Keratinocyte (primary cell): ENCODE results near the gene NDRG2. TPM values are rescaled to one million over a fixed set of nuclear protein-coding genes. Genes with fewer than 3 reads are reported as not detected.

Experiments
- DNase-seq: peaks from one replicate; pipeline ENCODE4 v3.0.0-alpha.2; 2011; ENCODE audit warnings: low read depth, missing footprints, low spot score
- FAIRE-seq: peaks from 2 replicates; lab custom pipeline; 2011; peaks lifted over from hg19 to GRCh38; lab: Jason Lieb, UNC
- H2AFZ ChIP-seq: 2 replicates; pipeline ENCODE4 v1.6.0; 2012; ENCODE audit warnings: low read length, control low read depth, inconsistent platforms; ENCODE audit not compliant: control insufficient read depth
- H3K27ac ChIP-seq: 2 replicates; pipeline ENCODE4 v1.5.1; 2011; ENCODE audit warnings: low read length; ENCODE audit not compliant: control insufficient read depth, insufficient read depth
- H3K27me3 ChIP-seq: 3 replicates; pipeline ENCODE4 v1.6.0; 2011; ENCODE audit warnings: low read length; ENCODE audit not compliant: control insufficient read depth, insufficient read depth; ENCODE audit errors: extremely low read depth
- H3K36me3 ChIP-seq, 2 experiments: 2 replicates in 1 of 2; 3 replicates in 1 of 2; pipeline ENCODE4 v1.5.1; 2011; ENCODE audit warnings: low read length in 2 of 2, mild to moderate bottlenecking in 1 of 2; ENCODE audit not compliant: control insufficient read depth in 2 of 2, insufficient read depth in 2 of 2; ENCODE audit errors: extremely low read depth in 1 of 2
- H3K4me1 ChIP-seq: 3 replicates; pipeline ENCODE4 v1.5.1; 2011; ENCODE audit warnings: low read length; ENCODE audit not compliant: control insufficient read depth, insufficient read depth; ENCODE audit errors: extremely low read depth
- H3K4me2 ChIP-seq: 3 replicates; pipeline ENCODE4 v1.6.0; 2011; ENCODE audit warnings: low read depth, low read length; ENCODE audit not compliant: control insufficient read depth, insufficient read depth; ENCODE audit errors: extremely low read depth
- H3K4me3 ChIP-seq, 3 experiments: fragments of 200-600 bp in 1 of 3; sonication (generic) in 1 of 3; 2 replicates in 2 of 3; 3 replicates in 1 of 3; pipeline ENCODE4 v1.5.1; 2011 to 2016; ENCODE audit warnings: low read length in 3 of 3, mild to moderate bottlenecking in 3 of 3, control low read depth in 2 of 3, inconsistent platforms in 1 of 3, low read depth in 1 of 3, mixed read lengths in 1 of 3, mixed run types in 1 of 3, moderate library complexity in 1 of 3; ENCODE audit not compliant: control insufficient read depth in 2 of 3, insufficient read depth in 2 of 3; ENCODE audit errors: extremely low read depth in 1 of 3
- H3K79me2 ChIP-seq: 2 replicates; pipeline ENCODE4 v1.6.0; 2012; ENCODE audit warnings: low read length; ENCODE audit not compliant: control insufficient read depth, insufficient read depth
- H3K9ac ChIP-seq: 3 replicates; pipeline ENCODE4 v1.6.0; 2011; ENCODE audit warnings: low read length; ENCODE audit not compliant: control insufficient read depth, insufficient read depth; ENCODE audit errors: extremely low read depth
- H3K9me1 ChIP-seq: 3 replicates; pipeline ENCODE4 v1.6.0; 2011; ENCODE audit warnings: low read length; ENCODE audit not compliant: control insufficient read depth, insufficient read depth; ENCODE audit errors: extremely low read depth
- H3K9me3 ChIP-seq: 2 replicates; pipeline ENCODE4 v1.5.1; 2012; ENCODE audit warnings: low read depth, low read length; ENCODE audit not compliant: control insufficient read depth
- H4K20me1 ChIP-seq: 3 replicates; pipeline ENCODE4 v1.6.0; 2011; ENCODE audit warnings: low read length; ENCODE audit not compliant: control insufficient read depth, insufficient read depth; ENCODE audit errors: extremely low read depth
- EZH2 ChIP-seq: IDR thresholded peaks from one replicate; pipeline ENCODE4 v1.6.1; 2012; ENCODE audit warnings: inconsistent platforms, mild to moderate bottlenecking, low read length, moderate library complexity
- dilution Hi-C: fragments of 300-500 bp; cut with MboI; formaldehyde crosslinking; loops from one replicate; pipeline ENCODE4 v1.7.0; 2020; ENCODE audit warnings: low sequenced_read_pairs; ENCODE audit not compliant: extremely low pct_ligation_motif_present
- polyA plus RNA-seq, 5 experiments: library from polyadenylated mRNA; depleted of rRNA in 3 of 5; stranded (reverse) in 3 of 5; stranded (forward) in 1 of 5; unstranded in 1 of 5; fragments of >200 nt; gene quantifications; 1 replicate in 1 of 5; 2 replicates in 3 of 5; 3 replicates in 1 of 5; pipeline versions ENCODE4 v1.2.1 to v1.2.3, GENCODE V29; 2011 to 2012; ENCODE audit warnings: missing spikeins in 2 of 5, low read depth in 1 of 5, low replicate concordance in 1 of 5
- TF ChIP-seq, protein P1 (sequence below), 3 experiments: IDR thresholded peaks in 1 of 3; conservative IDR thresholded peaks in 1 of 3; optimal IDR thresholded peaks in 1 of 3; 2 replicates in 2 of 3; 3 replicates in 1 of 3; pipeline versions ENCODE3 to v1.5.1; 2011; ENCODE audit warnings: low read length in 3 of 3, mild to moderate bottlenecking in 3 of 3, moderate library complexity in 2 of 3, control low read depth in 1 of 3, inconsistent platforms in 1 of 3; ENCODE audit not compliant: insufficient read depth in 2 of 3; ENCODE audit errors: extremely low read depth in 1 of 3

The NDRG2 gene
- polyA plus RNA-seq, 1 donor (not counting 4 experiments of a cell fraction or from before 2014, with no cell fraction given), result 11.1 TPM

DNA sequence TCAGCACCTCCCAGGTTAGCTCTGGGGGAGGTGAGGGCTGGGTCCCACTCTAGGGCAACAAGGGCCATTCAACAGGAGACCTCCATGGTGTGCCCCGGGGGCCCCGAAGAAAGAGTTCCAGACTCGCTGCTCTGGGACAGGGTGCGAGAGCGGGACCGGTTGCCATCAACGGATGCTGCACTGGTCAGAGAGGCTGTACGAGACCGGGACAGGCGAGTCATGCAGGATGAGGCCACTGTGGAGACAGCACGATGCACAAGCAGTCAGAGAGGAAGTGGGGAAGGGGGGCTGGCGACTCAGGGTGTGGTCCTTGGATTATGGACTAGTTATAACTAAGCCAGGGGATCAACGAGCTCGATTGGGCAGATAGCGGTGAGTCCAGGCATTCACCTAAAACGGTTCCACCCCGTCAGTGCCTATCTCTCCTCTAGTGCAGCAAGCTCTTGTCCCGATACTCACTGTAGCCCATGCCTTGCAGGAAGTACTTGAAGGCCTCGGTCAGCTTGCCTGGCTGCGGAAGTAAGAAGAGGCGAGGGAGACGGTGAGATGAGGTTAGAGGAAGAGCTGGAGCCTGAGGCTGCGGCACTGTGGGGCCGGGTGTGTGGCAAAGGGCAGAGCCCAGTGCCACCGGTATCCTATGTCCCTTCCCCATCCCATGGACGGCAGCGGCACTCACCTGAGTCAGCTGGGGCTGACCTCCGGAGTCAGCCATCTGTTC lies 7.2 kb downstream of the NDRG2 start:
- Histone ChIP-seq H3K9ac (no peak overlapping the region), H3K79me2 (no peaks in the 10 kb centered on the region), H3K27me3 (no peaks in the 10 kb centered on the region), H2AFZ (no peak overlapping the region), H4K20me1 (no peaks in the 10 kb centered on the region), H3K4me1 (no peaks in the 10 kb centered on the region), H3K27ac (no peak overlapping the region), H3K36me3 (no peaks in the 10 kb centered on the region), H3K9me1 (no peaks in the 10 kb centered on the region), H3K4me3 (no peak overlapping the region), H3K9me3 (no peaks in the 10 kb centered on the region), H3K4me2 (no peak overlapping the region)
- no peak for DNase-seq
- FAIRE-seq, result no peak
- dilution Hi-C loops, result no loop called here
- TF ChIP-seq, protein P1, sequence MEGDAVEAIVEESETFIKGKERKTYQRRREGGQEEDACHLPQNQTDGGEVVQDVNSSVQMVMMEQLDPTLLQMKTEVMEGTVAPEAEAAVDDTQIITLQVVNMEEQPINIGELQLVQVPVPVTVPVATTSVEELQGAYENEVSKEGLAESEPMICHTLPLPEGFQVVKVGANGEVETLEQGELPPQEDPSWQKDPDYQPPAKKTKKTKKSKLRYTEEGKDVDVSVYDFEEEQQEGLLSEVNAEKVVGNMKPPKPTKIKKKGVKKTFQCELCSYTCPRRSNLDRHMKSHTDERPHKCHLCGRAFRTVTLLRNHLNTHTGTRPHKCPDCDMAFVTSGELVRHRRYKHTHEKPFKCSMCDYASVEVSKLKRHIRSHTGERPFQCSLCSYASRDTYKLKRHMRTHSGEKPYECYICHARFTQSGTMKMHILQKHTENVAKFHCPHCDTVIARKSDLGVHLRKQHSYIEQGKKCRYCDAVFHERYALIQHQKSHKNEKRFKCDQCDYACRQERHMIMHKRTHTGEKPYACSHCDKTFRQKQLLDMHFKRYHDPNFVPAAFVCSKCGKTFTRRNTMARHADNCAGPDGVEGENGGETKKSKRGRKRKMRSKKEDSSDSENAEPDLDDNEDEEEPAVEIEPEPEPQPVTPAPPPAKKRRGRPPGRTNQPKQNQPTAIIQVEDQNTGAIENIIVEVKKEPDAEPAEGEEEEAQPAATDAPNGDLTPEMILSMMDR (optimal IDR thresholded peaks at IDR 0.05 in 1 of 3, IDR thresholded peaks at IDR 0.05 in 1 of 3, conservative IDR thresholded peaks at IDR 0.05 in 1 of 3; ENCODE audit: extremely low read depth in 1 of 3, insufficient read depth in 2 of 3, low read length in 3 of 3), result no peak
- TF ChIP-seq EZH2, result no peak

DNA sequence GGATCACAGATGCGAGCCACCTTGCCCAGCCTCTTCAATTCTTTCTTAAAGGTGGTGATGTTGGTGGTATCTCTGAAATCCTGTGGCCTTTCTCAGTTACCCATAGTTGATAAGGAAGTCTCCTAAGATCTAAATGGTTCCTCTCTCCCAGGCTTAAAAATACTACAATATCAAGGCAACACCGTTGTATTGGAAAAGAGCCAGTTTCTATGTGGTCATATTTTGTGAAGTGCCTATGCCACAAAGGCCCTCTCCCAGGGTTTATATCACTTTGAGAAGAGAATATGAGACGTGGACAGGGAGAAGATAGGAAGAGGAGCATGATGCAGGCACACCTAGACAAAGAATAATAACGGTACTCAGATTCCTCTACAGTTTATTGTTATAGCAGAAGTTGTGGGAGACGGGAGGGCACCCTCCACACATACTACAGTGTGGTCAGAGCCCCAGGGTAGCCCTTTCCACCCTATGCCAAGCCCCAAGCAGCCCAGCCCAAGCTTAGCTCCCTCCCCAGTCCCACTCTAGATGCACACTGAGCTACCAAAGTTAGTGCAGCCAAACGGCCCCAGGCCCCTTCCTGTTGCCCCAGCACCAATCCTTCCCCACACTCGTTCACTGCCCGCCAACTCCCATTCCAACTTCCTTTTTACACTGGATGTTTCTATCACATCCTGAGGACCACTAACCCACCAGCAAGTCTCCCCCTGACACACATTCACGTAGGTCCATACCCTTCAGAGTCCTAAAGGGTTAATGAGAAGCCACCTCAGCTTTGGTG lies 8.3 kb downstream of the NDRG2 start:
- FAIRE-seq (no peak), DNase-seq (no peak)
- Histone ChIP-seq H3K9me3 (no peaks in the 10 kb centered on the region), H3K27ac (no peak overlapping the region), H3K4me3 (no peak overlapping the region), H3K9ac (no peak overlapping the region), H3K36me3 (no peaks in the 10 kb centered on the region), H3K79me2 (no peaks in the 10 kb centered on the region), H3K9me1 (no peaks in the 10 kb centered on the region), H3K4me2 (no peak overlapping the region), H3K27me3 (no peaks in the 10 kb centered on the region), H2AFZ (no peak overlapping the region), H3K4me1 (no peaks in the 10 kb centered on the region), H4K20me1 (no peaks in the 10 kb centered on the region)
- dilution Hi-C loops, result no loop called here
- no peak for TF ChIP-seq EZH2
- TF ChIP-seq, protein P1 (optimal IDR thresholded peaks at IDR 0.05 in 1 of 3, IDR thresholded peaks at IDR 0.05 in 1 of 3, conservative IDR thresholded peaks at IDR 0.05 in 1 of 3; ENCODE audit: extremely low read depth in 1 of 3, insufficient read depth in 2 of 3, low read length in 3 of 3), result no peak
